Activated CD4-positive, alpha-beta T cell treated with anti-CD3 and anti-CD28 coated beads, Interleukin-2, amount 10 ng/mL, durations not matched to agents 24 days and 14 days (primary cell): ENCODE results near the gene CSNK2A1. TPM values are rescaled to one million over a fixed set of nuclear protein-coding genes. Genes with fewer than 3 reads are reported as not detected.
"Not testable (repeated sequence)": the region's sequence is repeated elsewhere in the genome, so short reads cannot be mapped to it uniquely, and the experiment has no call there.

Source experiments
- DNase-seq: peaks from one replicate; pipeline ENCODE4 v3.0.0; 2022
- H3K27ac Mint-ChIP-seq: one replicate; pipeline ENCODE4 v1.8.0; 2022; ENCODE audit warnings: mild to moderate bottlenecking, mixed read lengths
- H3K27me3 Mint-ChIP-seq: one replicate; pipeline ENCODE4 v1.8.0; 2022; ENCODE audit warnings: mixed read lengths
- H3K36me3 Mint-ChIP-seq: one replicate; pipeline ENCODE4 v1.8.0; 2022; ENCODE audit warnings: low read depth, mild to moderate bottlenecking, mixed read lengths
- H3K4me1 Mint-ChIP-seq: one replicate; pipeline ENCODE4 v1.8.0; 2021; ENCODE audit warnings: mixed read lengths
- H3K4me3 Mint-ChIP-seq: one replicate; pipeline ENCODE4 v1.8.0; 2022; ENCODE audit warnings: mild to moderate bottlenecking, moderate library complexity, mixed read lengths
- H3K9me3 Mint-ChIP-seq: one replicate; pipeline ENCODE4 v1.8.0; 2021; ENCODE audit warnings: mixed read lengths
- intact Hi-C: fragments of 100-400 bp; cut with micrococcal nuclease; formaldehyde crosslinking; loops from one replicate; pipeline ENCODE4 v1.15.1; 2023
- total RNA-seq: library from RNA; stranded (reverse); gene quantifications from 2 replicates; pipeline ENCODE4 v1.2.3, GENCODE V29; 2022

The CSNK2A1 gene
- total RNA-seq, 1 donor from 2014 or later, result 179 TPM

- H3K27ac Mint-ChIP-seq, result no peak overlapping the region
- no peak for DNase-seq
- no peak overlapping the region for H3K4me3 Mint-ChIP-seq
- no peaks in the 10 kb centered on the region for H3K9me3 Mint-ChIP-seq
- intact Hi-C loops, result loop anchor here (1.0 to 2.0 kb wide), 4 partner anchors 17 to 125 kb away; partner anchors contain the start of gene TBC1D20
- H3K27me3 Mint-ChIP-seq, result no peaks in the 10 kb centered on the region
- peaks cover 42% of the 10 kb centered on the region for H3K36me3 Mint-ChIP-seq
- H3K4me1 Mint-ChIP-seq, result peaks cover 28% of the 10 kb centered on the region
Measured at GRCh38 chr20:479487-479886, 64.1 kb downstream of the CSNK2A1 start.

GRCh38 chr20:478949-479429 is 64.6 kb downstream of the CSNK2A1 start:
- H3K9me3 Mint-ChIP-seq, result no peaks in the 10 kb centered on the region
- intact Hi-C loops, result loop anchor here (1.0 to 2.0 kb wide), 4 partner anchors 17 to 125 kb away; partner anchors contain the start of gene TBC1D20
- H3K4me1 Mint-ChIP-seq, result peaks cover 31% of the 10 kb centered on the region
- peaks cover 43% of the 10 kb centered on the region for H3K36me3 Mint-ChIP-seq
- H3K4me3 Mint-ChIP-seq, result no peak overlapping the region
- DNase-seq, result peak; percentile 86
- H3K27ac Mint-ChIP-seq, result peak overlapping the region; percentile 52
- no peaks in the 10 kb centered on the region for H3K27me3 Mint-ChIP-seq

- DNase-seq, result no peak
- no peaks in the 10 kb centered on the region for H3K9me3 Mint-ChIP-seq
- H3K27ac Mint-ChIP-seq, result peak overlapping the region; percentile 34
- H3K4me3 Mint-ChIP-seq, result no peak overlapping the region
- peaks cover 43% of the 10 kb centered on the region for H3K36me3 Mint-ChIP-seq
- intact Hi-C loops, result loop anchor here (2.0 kb wide), 1 partner anchor 45 kb away; no protein-coding TSS in a partner anchor
- H3K27me3 Mint-ChIP-seq, result no peaks in the 10 kb centered on the region
- H3K4me1 Mint-ChIP-seq, result peaks cover 31% of the 10 kb centered on the region
Measured at GRCh38 chr20:478010-478948, 65.3 kb downstream of the CSNK2A1 start.

GRCh38 chr20:476561-477249 is 66.9 kb downstream of the CSNK2A1 start:
- H3K4me1 Mint-ChIP-seq, result peaks cover 27% of the 10 kb centered on the region

GRCh38 chr20:475463-476357 is 67.9 kb downstream of the CSNK2A1 start:
- H3K4me1 Mint-ChIP-seq, result peaks cover 22% of the 10 kb centered on the region
- intact Hi-C loops, result no loop called here
- H3K27ac Mint-ChIP-seq, result peak overlapping the region; percentile 12
- H3K9me3 Mint-ChIP-seq, result no peaks in the 10 kb centered on the region
- H3K4me3 Mint-ChIP-seq, result no peak overlapping the region
- H3K36me3 Mint-ChIP-seq, result peaks cover 38% of the 10 kb centered on the region
- no peak for DNase-seq
- no peaks in the 10 kb centered on the region for H3K27me3 Mint-ChIP-seq

More at GRCh38 chr20:476561-477249, 66.9 kb downstream of the CSNK2A1 start:
- H3K4me3 Mint-ChIP-seq, H3K27me3 Mint-ChIP-seq, H3K27ac Mint-ChIP-seq, DNase-seq, H3K9me3 Mint-ChIP-seq, intact Hi-C loops: not testable (repeated sequence)
- H3K36me3 Mint-ChIP-seq, result peaks cover 38% of the 10 kb centered on the region

GRCh38 chr20:474581-474980 is 69.0 kb downstream of the CSNK2A1 start:
- Mint-ChIP-seq H3K4me3 (no peak overlapping the region), H3K4me1 (peaks cover 19% of the 10 kb centered on the region), H3K27ac (no peak overlapping the region), H3K27me3 (peaks cover 1% of the 10 kb centered on the region), H3K9me3 (peaks cover 4% of the 10 kb centered on the region), H3K36me3 (peaks cover 39% of the 10 kb centered on the region)
- DNase-seq, result no peak
- intact Hi-C loops, result no loop called here

GRCh38 chr20:472889-473292 is 70.7 kb downstream of the CSNK2A1 start:
- Mint-ChIP-seq H3K36me3 (peaks cover 32% of the 10 kb centered on the region), H3K9me3 (peaks cover 13% of the 10 kb centered on the region), H3K4me3 (no peak overlapping the region), H3K27ac (peak overlapping the region; percentile 39), H3K4me1 (peaks cover 9% of the 10 kb centered on the region), H3K27me3 (peaks cover 5% of the 10 kb centered on the region)
- intact Hi-C loops, result no loop called here
- no peak for DNase-seq

- peaks cover 7% of the 10 kb centered on the region for H3K27me3 Mint-ChIP-seq
- intact Hi-C loops, result no loop called here
- peaks cover 9% of the 10 kb centered on the region for H3K4me1 Mint-ChIP-seq
- DNase-seq, result no peak
- H3K27ac Mint-ChIP-seq, result no peak overlapping the region
- peaks cover 32% of the 10 kb centered on the region for H3K36me3 Mint-ChIP-seq
- H3K9me3 Mint-ChIP-seq, result peaks cover 16% of the 10 kb centered on the region
- no peak overlapping the region for H3K4me3 Mint-ChIP-seq
Measured at GRCh38 chr20:472137-472846, 71.3 kb downstream of the CSNK2A1 start.

- Mint-ChIP-seq H3K27ac (no peak overlapping the region), H3K27me3 (peaks cover 8% of the 10 kb centered on the region), H3K36me3 (peaks cover 28% of the 10 kb centered on the region), H3K4me1 (peaks cover 5% of the 10 kb centered on the region), H3K9me3 (peaks cover 17% of the 10 kb centered on the region), H3K4me3 (no peak overlapping the region)
- intact Hi-C loops, result no loop called here
- DNase-seq, result no peak
Measured at GRCh38 chr20:469746-470490, 73.7 kb downstream of the CSNK2A1 start.

- H3K27me3 Mint-ChIP-seq, result peaks cover 8% of the 10 kb centered on the region
- no peak for DNase-seq
- intact Hi-C loops, result no loop called here
- no peak overlapping the region for H3K27ac Mint-ChIP-seq
- H3K36me3 Mint-ChIP-seq, result peaks cover 19% of the 10 kb centered on the region
- H3K9me3 Mint-ChIP-seq, result peaks cover 17% of the 10 kb centered on the region
- peaks cover 7% of the 10 kb centered on the region for H3K4me1 Mint-ChIP-seq
- H3K4me3 Mint-ChIP-seq, result no peak overlapping the region
Measured at GRCh38 chr20:467755-468154, 75.8 kb downstream of the CSNK2A1 start.

- Mint-ChIP-seq H3K27me3 (peaks cover 2% of the 10 kb centered on the region), H3K27ac (peak within 1 kb of the TSS; percentile 92)
Measured at GRCh38 chr20:462199-462991, 81.2 kb downstream of the CSNK2A1 start, which contains the start of gene TBC1D20. Gene TBC1D20, minus strand, starts transcription at chr20:462533. Its CDS starts 128 bp downstream, at chr20:462405.

More at GRCh38 chr20:462199-462991, 81.2 kb downstream of the CSNK2A1 start, which contains the start of gene TBC1D20:
- H3K4me3 Mint-ChIP-seq, result peak within 1 kb of the TSS; percentile 95
- peaks cover 41% of the 10 kb centered on the region for H3K4me1 Mint-ChIP-seq
- intact Hi-C loops, result loop anchor here (1.0 to 2.0 kb wide), 4 partner anchors 17 to 82 kb away; partner anchors contain the start of genes RBCK1 and TRIB3
- peaks cover 22% of the 10 kb centered on the region for H3K36me3 Mint-ChIP-seq
- peak; percentile 96 for DNase-seq
- peaks cover 3% of the 10 kb centered on the region for H3K9me3 Mint-ChIP-seq
